Stimulated activated CD4-positive, alpha-beta T cell treated with anti-CD3 and anti-CD28 coated beads, Interleukin-1b, Interleukin-23, amount 100 ng/mL, for 4 hours (primary cell): ENCODE data around the gene SSU72.
A peak's percentile ranks its signal among the peaks of the same experiment; 100 is the strongest.
"Not testable (repeated sequence)": the region's sequence is repeated elsewhere in the genome, so short reads cannot be mapped to it uniquely, and the experiment has no call there.

Experiments
- DNase-seq, 2 donors: peaks; one replicate each; pipeline ENCODE4 v3.0.0-alpha.2; 2020; ENCODE audit warnings: low read depth in 2 of 2

Gene SSU72

DNA sequence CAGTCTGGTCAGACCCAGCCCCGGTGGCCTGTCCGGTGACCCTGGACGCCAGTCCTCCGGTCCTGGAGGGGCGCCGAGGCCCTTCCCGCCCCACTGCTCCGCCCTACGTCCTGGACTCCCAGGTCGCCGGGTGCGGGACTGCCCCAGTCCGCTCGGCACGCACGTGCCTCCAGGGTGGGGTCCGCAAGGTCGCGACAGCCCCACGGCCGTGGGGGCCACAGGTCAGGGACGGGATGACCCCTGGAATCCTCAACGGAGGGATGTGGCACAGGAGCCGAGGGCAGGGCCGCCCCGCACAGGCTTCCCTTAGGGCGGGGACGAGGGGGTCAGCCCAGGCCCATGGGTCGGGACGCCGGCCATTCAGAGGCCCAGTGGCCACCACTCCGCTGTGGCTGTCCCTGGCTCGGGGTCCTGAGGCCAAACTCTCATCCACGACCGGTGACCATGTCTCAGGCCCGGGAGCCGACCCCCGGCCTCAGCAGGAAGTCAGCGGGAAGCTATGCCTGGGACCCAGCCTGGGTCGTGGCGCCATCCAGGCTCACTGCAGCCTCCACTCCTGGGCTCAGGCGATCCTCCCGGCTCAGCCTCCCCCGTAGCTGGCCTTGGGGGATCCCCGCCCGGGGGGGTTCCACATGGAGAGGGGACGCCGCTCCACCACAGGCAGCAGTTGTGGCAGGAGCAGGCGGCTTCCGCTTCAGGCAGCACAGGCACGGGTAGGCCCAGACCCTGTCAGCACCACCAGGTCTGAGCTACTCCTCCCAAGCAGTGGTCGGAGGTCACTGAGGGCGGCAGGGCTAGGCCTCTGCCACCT is 33.6 kb downstream of the SSU72 start:
- DNase-seq, result no peak

DNA sequence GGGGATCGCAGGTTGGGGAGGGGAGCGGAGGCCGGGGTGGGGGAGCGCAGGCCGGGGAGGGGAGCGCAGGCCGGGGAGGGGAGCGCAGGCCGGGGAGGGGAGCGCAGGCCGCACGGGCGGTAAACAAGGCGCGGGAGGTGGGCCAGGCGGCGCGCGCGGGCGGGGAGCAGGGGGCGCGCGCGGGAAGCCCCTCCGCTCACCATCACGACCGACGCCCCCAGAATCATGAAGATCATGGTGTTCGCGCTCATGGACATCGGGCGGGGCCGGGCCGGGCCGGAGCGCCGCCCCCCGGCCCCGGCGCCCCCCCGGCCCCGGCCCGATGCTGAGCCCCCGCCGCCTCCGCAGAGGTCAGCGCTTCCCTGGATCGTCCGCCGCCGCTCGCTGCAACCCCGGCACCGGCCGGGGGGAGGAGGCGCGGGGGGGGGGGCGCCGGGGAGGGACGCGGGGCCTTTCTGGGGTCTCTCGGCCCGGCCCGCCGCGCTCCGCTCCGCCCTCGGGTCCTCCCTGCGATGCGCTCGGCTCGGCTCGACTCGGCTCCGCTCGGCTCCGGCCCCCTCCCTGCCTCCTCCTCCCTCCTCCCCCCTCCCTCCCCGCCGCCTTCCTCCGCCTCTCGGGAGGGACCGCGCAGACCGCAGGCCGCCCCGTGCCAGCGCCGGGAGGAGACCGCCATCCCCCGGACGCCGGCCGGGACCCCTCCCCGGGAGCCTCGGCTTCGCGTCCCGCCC is 34.4 kb downstream of the SSU72 start, which contains the start of gene TMEM240:
TMEM240 (minus strand) TSS at position 535 of the 728 bp plus-strand sequence; CDS start at position 257, 278 bp downstream.
- peak; percentile 43 to 55 for DNase-seq

DNA sequence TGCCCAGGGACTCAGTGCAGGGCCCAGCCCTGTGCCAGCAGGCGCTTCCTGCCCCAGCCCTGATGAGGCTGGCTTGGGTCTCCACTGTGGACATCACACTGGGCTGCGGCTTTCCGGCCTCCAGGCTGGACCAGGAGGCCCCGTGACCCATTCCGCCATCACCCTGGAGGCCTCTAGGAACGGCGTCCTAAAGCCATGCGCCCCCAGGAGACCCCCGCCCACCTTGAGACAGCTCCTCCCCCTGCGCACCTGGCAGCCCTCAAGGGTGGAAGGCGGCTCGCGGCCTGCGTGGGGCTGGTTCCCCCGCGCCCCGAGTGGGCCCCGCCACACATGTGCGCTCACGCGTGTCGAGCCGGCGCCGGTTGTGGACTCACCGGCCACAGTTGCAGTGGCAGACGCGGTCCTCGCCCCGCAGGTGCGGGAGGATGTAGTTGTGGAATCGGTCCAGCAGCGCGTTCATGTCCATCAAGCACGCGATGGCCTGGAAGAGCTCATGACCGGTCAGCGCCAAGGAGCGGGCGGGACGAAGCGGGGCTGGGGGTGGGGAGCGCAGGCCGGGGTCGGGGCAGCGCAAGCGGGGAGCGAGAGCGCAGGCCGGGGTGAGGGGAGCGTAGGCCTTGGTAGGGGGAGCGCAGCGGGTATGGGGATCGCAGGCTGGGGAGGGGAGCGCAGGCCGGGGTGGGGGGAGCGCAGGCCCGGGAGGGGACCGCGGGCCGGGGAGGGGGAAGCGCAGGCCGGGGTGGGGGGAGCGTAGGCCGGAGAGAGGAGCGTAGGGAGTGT is 35.2 kb downstream of the SSU72 start:
- DNase-seq, result no peak

DNA sequence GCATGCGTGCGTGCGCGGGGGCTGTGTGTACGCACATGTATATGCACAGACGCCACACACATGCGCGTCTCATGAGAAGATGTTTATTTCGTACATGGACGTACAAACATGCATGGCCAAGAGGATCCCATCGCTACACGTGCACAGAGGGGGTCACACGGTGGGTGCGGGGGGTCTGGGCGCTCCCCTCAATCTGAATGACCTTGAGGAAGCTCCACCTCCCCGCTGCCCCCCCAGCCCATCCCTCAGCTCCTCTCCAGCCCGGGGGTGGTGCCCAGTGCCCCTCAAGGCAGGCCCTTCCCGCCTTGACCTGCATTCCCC is 35.7 kb downstream of the SSU72 start:
- no peak for DNase-seq

DNA sequence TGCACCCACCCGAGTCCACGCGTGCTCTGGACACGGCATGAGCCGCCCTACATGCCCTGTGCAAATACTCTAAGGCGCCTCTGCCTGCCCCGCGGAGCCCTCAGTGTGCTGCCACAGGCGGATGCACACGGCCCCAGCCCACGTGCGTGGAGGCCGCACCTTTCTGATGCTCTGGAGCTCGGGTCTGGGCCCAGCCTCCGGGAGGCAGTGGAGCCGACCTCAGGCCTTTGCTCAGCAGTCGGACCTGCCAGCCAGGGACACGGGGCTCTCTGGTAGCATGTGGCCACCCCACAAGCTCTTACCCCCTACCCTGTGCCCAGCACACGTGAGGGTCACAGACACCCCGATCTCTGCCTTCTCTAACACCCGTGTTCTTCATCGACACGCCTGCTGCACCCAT is 36.3 kb downstream of the SSU72 start:
- DNase-seq, result no peak

DNA sequence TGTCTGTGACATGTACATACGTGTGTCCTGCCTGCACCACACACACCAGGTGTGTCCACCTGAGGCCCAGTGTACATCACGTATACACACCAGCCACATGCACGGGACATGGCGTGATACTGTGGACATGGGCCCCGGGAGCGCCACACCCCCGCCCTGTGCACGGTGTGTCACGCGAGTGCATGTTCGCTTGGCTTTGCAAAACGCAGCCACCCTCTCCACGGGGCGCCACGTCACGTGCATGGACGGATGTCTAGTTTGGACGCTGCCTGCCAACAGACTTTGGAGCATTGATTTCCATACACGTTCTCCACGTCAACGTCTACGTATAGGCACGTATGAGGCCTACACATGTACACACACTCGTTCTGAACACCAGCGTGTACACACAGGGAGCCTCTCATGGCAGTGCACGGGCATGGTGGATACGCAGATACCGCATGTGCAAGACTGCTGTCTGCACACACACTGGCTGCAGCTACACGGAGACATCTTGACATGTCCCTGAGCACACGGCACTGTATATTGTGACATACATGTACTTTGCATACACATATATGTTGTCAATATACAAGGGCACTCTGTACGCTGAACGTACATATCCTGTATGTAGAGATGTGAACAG is 36.9 kb downstream of the SSU72 start:
- DNase-seq, result no peak

DNA sequence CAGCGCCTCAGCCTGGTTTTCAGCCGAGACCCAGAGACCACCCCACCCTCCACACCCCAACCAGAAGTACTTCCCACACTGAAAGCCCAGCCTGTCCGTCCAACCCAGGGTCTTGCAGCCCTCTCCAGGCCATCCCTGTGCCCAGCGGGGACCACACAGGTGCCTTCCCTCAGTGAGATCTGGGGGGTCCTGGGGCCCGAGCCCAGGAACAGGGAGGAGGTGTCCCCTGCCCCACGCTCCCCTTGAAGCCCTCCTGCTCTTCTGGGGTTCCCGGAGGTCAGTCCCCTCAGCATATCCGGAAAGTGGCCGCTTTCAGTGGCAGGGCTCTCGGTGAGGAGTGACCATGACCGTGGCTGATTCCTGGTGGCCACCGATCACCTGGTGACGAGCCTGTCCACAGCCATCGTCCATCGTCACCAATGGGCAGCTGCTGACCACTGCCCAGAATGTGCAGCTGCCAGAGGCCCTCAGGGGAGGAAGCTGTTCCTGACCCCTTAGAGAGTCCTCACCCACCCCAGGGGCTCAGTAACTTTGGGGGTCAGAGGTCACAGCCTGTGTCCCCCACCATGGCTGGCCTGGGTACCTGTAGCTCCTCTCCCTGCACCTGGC is 37.6 kb downstream of the SSU72 start:
- no peak for DNase-seq

DNA sequence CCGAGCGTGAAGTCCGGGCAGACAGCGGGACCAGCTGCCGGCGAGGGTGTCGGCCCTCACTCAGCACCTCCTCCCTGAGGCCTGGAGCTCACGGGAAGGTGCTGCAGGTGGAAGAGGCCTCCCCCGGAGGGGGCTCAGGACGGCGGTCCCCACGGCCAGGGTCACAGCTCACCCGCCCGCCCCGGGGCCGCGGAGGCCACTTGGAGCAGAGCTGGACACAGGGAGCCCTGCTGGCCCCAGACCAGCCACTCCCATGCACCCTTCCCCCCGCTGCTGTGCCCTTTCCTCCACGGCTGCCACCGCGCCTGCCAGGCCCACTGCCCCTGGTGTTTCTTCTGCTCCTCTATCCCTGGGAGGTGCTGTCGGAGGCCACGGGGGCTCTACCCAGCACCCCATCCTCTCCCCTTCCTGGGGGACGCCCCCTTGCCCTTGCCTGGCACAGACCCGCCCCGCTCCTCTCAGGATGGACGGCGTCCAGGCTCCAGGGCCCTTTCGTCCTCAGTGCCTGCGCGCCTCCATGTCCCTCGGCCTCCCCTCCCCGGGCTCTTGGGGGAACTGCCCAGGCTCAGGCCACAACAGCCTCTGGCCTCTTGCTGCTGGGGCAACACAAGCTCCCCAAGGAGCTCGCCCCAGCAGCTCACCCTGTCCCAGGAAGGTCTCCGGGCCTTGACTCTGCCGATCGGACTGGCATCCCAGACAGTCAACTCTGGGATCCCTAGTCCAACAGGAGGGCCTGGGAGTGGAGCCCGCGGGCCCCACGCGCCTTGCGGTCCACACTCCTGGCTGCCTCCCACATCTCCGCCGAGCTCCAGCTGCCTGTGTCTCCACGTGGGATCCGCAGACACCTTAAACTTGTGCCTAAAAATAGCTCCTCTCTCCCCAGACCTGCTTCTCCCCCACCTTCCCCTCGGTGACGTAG is 38.4 kb downstream of the SSU72 start:
- no peak for DNase-seq

DNA sequence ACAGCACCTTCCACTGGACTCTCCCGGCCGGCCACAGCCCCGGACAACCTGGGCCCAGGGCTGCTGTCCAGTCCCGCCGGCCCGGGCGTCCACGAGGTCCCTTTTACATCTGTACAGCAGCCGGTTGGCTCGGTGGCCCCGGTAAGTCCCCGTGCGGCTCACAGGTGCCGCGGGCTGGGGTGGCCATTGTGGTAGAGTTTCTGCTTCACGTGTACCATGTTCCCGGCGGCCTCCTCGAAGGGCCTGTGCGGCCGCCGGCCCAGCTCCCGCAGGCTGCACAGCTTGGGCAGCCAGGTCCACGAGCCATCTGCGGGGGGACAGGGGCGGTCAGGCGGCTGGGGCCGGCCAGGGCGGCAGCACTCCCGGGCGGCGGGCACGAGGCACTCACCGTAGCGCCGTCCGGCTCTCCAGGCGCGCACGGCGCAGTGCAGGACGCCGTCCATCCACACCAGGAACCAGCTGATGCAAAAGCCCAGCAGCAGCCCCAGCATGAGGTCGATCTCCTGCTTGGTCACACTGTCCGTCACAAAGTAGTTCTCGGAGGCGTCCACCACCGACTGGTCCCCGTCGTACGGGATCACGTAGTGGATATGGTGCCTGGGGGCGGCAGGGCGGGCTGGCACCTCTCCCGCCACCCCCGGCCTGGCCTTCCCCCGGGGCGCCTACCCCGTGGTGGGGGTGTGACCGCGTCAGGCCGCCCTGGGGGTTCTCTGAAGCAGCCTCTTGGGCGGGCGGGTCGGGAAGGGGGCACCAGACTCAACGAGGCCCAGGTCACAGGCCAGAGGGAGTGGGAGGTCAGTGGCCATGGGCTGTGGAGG is 39.3 kb downstream of the SSU72 start:
- no peak for DNase-seq

DNA sequence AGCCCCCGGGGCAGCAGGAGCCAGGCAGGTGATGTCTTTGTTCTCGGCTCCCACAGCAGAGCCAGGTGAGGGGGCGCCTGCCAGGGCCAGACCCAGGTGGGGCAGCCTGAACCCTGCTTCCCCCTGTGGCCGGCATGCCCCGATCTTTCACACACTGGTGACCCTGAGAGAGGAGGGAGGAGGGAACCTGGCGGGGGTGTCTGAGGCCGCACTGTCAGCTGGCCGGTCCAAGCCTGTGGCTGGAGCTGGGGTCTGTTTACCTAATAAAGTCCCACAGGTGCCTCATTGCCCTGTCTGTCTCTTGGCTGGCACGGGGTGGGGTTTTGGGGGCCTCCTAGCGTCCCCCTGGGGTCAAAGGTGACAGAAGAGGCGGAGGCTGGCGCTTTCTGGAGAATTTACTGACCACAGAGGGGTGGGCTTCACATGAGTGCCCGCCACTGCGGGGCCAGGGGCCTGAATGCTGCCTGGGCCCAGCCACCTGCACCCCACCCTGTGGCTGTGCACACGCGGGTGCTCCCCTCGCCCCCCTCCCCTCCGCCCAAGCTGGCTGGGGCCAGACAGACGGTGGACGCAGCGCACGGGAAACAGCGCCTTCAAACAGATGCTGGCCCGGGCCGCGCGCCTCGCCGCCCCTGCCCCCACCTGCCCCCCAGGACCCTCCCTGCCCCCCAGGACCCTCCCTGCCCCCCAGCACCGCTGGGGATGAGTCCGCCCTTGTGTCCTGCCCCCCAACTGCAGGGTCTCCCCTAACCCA is 40.1 kb downstream of the SSU72 start:
- DNase-seq, result no peak

DNA sequence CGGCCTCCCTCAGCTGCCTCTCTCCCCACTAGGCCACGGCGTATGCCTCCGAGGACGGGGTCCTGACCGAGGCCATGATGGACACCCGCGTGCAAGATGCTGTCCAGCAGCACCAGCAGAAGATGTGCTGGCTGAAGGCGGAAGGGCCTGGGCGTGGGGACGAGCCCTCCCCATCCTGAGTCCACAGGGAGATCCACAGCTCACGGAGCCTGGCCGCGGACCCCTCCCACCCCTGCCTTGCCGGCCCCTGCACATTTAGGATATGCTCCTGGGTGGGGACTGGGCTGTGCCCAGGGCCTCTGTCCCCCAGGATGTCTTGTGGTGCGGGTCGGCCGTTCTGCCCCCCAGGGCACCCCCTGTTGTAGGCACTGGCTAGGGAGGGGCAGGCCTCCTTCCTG is 40.8 kb downstream of the SSU72 start:
- DNase-seq, result not testable (repeated sequence)

DNA sequence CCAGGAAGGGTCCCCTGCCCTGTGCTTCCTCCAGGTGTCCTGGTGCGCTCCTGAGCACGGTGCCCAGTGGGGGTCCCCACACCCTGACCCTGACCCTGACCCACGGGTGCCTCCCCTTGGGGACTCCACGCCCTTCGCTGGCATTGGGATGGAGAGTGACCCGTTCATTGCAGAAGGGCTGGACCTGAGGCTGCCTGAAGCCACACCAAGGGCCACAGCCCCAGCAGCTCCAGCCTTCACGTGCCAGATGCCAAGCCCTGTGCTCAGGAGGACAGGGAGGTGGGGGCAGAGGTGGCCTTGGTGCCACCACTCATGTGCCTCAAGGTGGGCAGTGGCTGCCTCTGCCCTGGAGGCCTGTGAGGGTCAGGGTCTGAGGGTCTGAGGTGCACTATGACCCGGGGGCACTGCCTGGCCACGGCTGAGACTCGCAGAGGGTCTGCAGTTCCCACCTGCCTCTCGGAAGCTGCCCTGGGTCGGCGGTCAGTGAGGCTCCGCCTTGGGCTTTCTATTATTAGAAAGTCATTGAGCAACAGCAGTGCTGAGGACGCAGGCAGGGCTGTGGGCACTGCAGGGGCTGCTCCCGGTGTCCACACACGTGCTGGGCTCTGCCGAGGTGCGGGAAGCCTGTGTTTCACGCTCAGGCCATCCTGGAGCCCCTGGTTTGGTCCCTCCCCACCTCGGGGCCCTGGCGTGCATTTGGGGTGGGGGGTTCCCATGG is 41.3 kb downstream of the SSU72 start:
- not testable (repeated sequence) for DNase-seq

DNA sequence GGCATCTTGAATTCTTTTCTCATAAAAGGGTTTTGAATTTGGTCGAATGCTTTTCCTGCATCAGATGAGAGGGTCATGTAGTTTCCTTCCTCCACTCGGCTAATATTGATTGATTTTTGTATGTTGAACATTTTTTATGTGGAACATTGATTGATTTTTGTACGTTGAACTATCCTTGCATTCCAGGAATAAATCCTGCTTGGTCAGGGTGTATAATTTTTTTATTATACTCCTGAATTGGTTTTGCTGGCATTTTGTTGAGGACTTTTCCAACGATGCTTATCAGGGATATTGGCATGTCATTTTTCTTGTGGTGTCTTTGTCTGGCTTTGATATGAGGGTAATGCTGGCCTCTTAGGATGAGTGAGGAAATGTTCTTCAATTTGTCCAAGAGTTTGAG is 42.7 kb downstream of the SSU72 start:
- DNase-seq, result no peak

DNA sequence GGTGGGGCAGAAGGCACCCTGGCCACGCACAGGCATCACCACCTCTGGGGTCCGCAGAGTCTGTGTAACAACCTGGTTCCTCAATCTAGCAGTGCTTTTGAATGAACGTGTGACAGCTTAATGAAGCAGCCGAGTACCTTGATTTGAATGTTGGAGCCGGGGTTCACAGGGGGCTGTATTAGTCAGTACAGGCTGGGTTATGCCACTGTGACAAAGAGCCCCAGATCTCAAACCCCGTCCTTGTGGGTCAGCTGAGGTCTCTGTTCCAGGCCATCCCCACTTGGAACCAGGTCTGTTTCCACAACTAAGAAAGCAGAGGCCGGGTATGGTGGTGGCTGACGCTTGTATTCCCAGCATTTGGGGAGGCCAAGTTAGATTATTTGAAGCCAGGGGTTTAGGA is 44.7 kb downstream of the SSU72 start:
- no peak for DNase-seq

DNA sequence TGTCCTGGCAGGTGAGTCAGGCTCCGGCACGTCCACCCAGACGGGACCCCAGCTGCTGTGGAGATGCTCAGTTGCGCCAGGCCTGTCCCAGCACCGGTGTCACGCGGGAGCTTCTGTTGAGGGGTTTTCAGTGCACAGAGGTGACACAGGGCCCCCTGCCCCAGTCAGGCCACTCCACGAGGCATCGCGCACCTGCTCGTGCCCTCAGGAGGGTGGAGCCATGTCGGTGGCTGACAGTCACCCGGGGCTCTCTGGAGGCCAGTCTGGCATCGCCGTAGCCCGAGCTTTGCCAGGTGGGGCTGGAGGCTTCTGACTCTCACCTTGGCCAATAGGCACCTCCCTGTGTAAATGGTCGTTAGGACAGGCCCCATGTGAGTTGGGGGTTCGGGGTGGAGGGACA is 45.3 kb downstream of the SSU72 start:
- no peak for DNase-seq

DNA sequence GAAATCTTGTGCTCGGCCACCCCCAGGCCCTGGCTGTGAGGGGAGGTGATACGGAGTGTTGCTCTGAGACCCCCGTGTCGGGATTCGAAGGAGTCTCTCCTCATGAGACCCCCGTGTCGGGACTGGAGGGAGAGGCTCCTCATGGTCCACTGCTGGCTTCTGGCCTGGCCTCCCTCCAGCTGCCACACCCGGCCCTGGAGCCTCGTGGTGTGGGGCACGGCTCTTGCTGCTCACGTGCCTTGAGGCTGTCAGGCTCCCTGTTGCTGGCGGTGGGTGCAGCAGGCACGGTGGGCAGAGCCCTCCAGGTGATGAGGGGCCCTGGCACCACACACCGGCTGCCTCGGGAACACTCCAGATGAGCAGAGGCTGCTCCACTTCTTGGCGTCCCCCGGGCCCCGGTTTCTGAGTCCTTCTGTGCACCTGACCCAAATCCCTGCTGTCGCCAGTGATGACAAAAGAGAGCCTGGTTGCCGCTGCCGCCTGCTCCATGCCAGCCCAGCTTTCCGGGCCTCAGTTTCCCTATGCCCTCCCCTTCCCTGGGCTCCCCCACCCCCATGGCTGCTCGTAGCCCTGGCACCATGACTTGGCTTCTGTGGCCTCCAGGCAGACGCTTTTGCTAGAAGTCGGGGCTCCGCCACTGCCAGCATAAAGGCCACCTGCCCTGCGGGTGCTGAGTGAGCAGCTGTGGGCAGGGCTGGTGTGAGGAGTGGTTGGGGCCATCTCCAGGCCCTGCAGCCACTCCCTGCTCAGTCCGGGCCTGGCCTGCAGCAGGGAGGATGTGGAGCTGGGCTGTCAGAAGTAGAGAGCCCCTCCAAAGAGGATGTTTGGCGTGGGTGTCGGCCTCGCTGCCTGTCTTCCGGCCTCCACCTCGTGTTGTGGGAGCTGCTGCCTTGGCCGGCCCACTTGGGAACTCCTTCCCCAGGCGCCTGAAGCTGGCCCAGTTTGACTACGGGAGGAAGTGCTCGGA is 46.1 kb downstream of the SSU72 start:
- DNase-seq, result no peak
